K562 (cell line): Measurements from ENCODE around the gene MRPS18B. TPM values are rescaled to one million over a fixed set of nuclear protein-coding genes. Genes with fewer than 3 reads are reported as not detected.

ENCODE experiments used
- CHD1 ChIP-seq: fragments of 200-600 bp; sonication (generic); IDR thresholded peaks from one replicate; pipeline ENCODE4 v1.6.1; 2012; ENCODE audit warnings: mild to moderate bottlenecking, moderate library complexity, low read length, inconsistent platforms
- ELF1 ChIP-seq: fragments of 200-800 bp; sonication (Bioruptor generic); IDR thresholded peaks from 2 replicates; pipeline ENCODE4 v1.6.1; 2016; ENCODE audit warnings: missing genetic modification characterization, missing compliant biosample characterization
- HSF4 ChIP-seq: fragments of 250-450 bp; sonication (Bioruptor Pico); IDR thresholded peaks from 2 replicates; pipeline ENCODE4 v2.1.2; 2022; ENCODE audit warnings: mild to moderate bottlenecking, moderate library complexity, borderline replicate concordance
- ILF3 ChIP-seq: fragments of 450-650 bp; IDR thresholded peaks from 2 replicates; pipeline ENCODE4 v1.6.1; 2018; ENCODE audit warnings: antibody characterized with exemption, mild to moderate bottlenecking, moderate library complexity, borderline replicate concordance
- KDM4B ChIP-seq, 2 experiments: fragments of 450-650 bp in 1 of 2; sonication (generic) in 1 of 2; IDR thresholded peaks; 2 replicates each; pipeline ENCODE4 v1.6.1; 2016 to 2017; ENCODE audit warnings: borderline replicate concordance in 2 of 2, antibody characterized with exemption in 1 of 2, low read depth in 1 of 2, mild to moderate bottlenecking in 1 of 2
- KLF16 ChIP-seq: IDR thresholded peaks from 2 replicates; pipeline ENCODE4 v1.6.1; 2016; ENCODE audit warnings: antibody characterized with exemption
- MAFG ChIP-seq: fragments of 450-650 bp; conservative IDR thresholded peaks from 2 replicates; pipeline ENCODE4 v1.6.1; 2016; ENCODE audit warnings: missing genetic modification characterization, missing compliant biosample characterization
- MYNN ChIP-seq, 2 experiments: sonication (generic); formaldehyde crosslinking in 1 of 2; IDR thresholded peaks; 2 replicates each; pipeline versions ENCODE4 v1.5.0 to v1.6.1; 2016 to 2020; ENCODE audit warnings: antibody characterized with exemption in 1 of 2, missing genetic modification reagents in 1 of 2
- SREBF1 ChIP-seq: fragments of 150-350 bp; IDR thresholded peaks from 2 replicates; pipeline ENCODE4 v1.6.1; 2014; ENCODE audit warnings: antibody characterized with exemption, low read depth, low read length, borderline replicate concordance
- TEAD2 ChIP-seq: fragments of 450-650 bp; IDR thresholded peaks from 2 replicates; pipeline ENCODE4 v1.6.1; 2016; ENCODE audit warnings: missing genetic modification characterization, control low read depth, missing compliant biosample characterization
- ZBTB8A ChIP-seq: fragments of 450-650 bp; IDR thresholded peaks from 2 replicates; pipeline ENCODE4 v1.6.1; 2018; ENCODE audit warnings: mild to moderate bottlenecking, moderate library complexity; ENCODE audit not compliant: partially characterized antibody
- ZNF121 ChIP-seq: sonication (generic); formaldehyde crosslinking; conservative IDR thresholded peaks from 2 replicates; pipeline ENCODE4 v1.8.0; 2022; ENCODE audit warnings: missing genetic modification reagents
- ZNF282 ChIP-seq: sonication (generic); formaldehyde crosslinking; IDR thresholded peaks from 2 replicates; pipeline ENCODE4 v1.8.1; 2023; ENCODE audit warnings: missing genetic modification reagents
- ZNF584 ChIP-seq: fragments of 200-800 bp; sonication (Bioruptor generic); IDR thresholded peaks from 2 replicates; pipeline ENCODE4 v1.6.1; 2016; ENCODE audit warnings: low read depth, mild to moderate bottlenecking, missing genetic modification characterization, missing compliant biosample characterization
- polyA plus RNA-seq, 8 experiments: library from polyadenylated mRNA; depleted of rRNA in 4 of 8; stranded (reverse) in 5 of 8; unstranded in 3 of 8; fragments of >200 nt; fragmentation: Nextera tagmentation in 2 of 8; fragmentation: Illumina TruSeq in 1 of 8; extraction: Ambion mirVana in 2 of 8; extraction: Trizol in 1 of 8; gene quantifications; 2 replicates each; pipeline versions ENCODE4 v1.2.1 to v1.2.3, GENCODE V29; 2011 to 2014; ENCODE audit warnings: inconsistent platforms in 1 of 8, missing spikeins in 1 of 8
- total RNA-seq, 7 experiments: library from RNA; depleted of rRNA in 6 of 7; stranded (reverse); fragments of >200 nt in 6 of 7; fragmentation: Illumina TruSeq in 2 of 7; extraction: Trizol in 2 of 7; gene quantifications; 2 replicates each; pipeline versions ENCODE4 v1.2.1 to v1.2.3, GENCODE V29; 2011 to 2021; ENCODE audit warnings: low replicate concordance in 1 of 7
- TF ChIP-seq, protein P1 (sequence below): fragments of 150-350 bp; IDR thresholded peaks from 2 replicates; pipeline ENCODE4 v1.6.1; 2014; ENCODE audit warnings: low read depth, mild to moderate bottlenecking, low read length, borderline replicate concordance
- TF ChIP-seq, protein P2 (sequence below): fragments of 250-450 bp; sonication (Bioruptor Pico); IDR thresholded peaks from 2 replicates; pipeline ENCODE4 v1.5.0; 2021
- TF ChIP-seq, protein P3 (sequence below): fragments of 200-800 bp; sonication (Bioruptor generic); IDR thresholded peaks from 2 replicates; pipeline ENCODE4 v1.6.1; 2017; ENCODE audit warnings: missing genetic modification characterization, missing compliant biosample characterization
- TF ChIP-seq, protein P4 (sequence below): fragments of 450-650 bp; formaldehyde crosslinking; IDR thresholded peaks from 2 replicates; pipeline ENCODE4 v1.4.0; 2022; ENCODE audit warnings: missing genetic modification characterization
- TF ChIP-seq, protein P5 (sequence below): sonication (generic); formaldehyde crosslinking; IDR thresholded peaks from 2 replicates; pipeline ENCODE4 v1.8.1; 2023; ENCODE audit warnings: mild to moderate bottlenecking, missing genetic modification reagents

The MRPS18B gene
- total and polyA plus RNA-seq, 9 of the 15 experiments (the other 6 are each of a cell fraction or from before 2014, with no cell fraction given), result 132 to 383 (median 178) TPM

GRCh38 chr6:30615958-30616810, 1.5 kb upstream of the MRPS18B start (continued):
- TF ChIP-seq MAFG (tag), result peak; percentile 96
- TF ChIP-seq, protein P1, sequence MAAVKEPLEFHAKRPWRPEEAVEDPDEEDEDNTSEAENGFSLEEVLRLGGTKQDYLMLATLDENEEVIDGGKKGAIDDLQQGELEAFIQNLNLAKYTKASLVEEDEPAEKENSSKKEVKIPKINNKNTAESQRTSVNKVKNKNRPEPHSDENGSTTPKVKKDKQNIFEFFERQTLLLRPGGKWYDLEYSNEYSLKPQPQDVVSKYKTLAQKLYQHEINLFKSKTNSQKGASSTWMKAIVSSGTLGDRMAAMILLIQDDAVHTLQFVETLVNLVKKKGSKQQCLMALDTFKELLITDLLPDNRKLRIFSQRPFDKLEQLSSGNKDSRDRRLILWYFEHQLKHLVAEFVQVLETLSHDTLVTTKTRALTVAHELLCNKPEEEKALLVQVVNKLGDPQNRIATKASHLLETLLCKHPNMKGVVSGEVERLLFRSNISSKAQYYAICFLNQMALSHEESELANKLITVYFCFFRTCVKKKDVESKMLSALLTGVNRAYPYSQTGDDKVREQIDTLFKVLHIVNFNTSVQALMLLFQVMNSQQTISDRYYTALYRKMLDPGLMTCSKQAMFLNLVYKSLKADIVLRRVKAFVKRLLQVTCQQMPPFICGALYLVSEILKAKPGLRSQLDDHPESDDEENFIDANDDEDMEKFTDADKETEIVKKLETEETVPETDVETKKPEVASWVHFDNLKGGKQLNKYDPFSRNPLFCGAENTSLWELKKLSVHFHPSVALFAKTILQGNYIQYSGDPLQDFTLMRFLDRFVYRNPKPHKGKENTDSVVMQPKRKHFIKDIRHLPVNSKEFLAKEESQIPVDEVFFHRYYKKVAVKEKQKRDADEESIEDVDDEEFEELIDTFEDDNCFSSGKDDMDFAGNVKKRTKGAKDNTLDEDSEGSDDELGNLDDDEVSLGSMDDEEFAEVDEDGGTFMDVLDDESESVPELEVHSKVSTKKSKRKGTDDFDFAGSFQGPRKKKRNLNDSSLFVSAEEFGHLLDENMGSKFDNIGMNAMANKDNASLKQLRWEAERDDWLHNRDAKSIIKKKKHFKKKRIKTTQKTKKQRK, result no peak
- no peak for TF ChIP-seq ZNF282
- TF ChIP-seq CHD1, result peak; percentile 26
- TF ChIP-seq, protein P2, sequence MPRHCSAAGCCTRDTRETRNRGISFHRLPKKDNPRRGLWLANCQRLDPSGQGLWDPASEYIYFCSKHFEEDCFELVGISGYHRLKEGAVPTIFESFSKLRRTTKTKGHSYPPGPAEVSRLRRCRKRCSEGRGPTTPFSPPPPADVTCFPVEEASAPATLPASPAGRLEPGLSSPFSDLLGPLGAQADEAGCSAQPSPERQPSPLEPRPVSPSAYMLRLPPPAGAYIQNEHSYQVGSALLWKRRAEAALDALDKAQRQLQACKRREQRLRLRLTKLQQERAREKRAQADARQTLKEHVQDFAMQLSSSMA (CRISPR knock-in tag), result no peak
- TF ChIP-seq MYNN (IDR thresholded peaks at IDR 0.05), result no peak
- TF ChIP-seq MYNN (CRISPR knock-in tag; IDR thresholded peaks at IDR 0.05), result no peak
- TF ChIP-seq KDM4B (IDR thresholded peaks at IDR 0.05; ENCODE audit: borderline replicate concordance in 2 of 2, low read depth in 1 of 2), result no peak
- no peak for TF ChIP-seq ZBTB8A
- TF ChIP-seq ZNF584 (CRISPR knock-in tag), result no peak
- TF ChIP-seq SREBF1, result no peak
- TF ChIP-seq, protein P3, sequence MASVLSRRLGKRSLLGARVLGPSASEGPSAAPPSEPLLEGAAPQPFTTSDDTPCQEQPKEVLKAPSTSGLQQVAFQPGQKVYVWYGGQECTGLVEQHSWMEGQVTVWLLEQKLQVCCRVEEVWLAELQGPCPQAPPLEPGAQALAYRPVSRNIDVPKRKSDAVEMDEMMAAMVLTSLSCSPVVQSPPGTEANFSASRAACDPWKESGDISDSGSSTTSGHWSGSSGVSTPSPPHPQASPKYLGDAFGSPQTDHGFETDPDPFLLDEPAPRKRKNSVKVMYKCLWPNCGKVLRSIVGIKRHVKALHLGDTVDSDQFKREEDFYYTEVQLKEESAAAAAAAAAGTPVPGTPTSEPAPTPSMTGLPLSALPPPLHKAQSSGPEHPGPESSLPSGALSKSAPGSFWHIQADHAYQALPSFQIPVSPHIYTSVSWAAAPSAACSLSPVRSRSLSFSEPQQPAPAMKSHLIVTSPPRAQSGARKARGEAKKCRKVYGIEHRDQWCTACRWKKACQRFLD, result no peak
- TF ChIP-seq ILF3, result no peak; the same call in 1 of the 2 replicates
- TF ChIP-seq, protein P4, sequence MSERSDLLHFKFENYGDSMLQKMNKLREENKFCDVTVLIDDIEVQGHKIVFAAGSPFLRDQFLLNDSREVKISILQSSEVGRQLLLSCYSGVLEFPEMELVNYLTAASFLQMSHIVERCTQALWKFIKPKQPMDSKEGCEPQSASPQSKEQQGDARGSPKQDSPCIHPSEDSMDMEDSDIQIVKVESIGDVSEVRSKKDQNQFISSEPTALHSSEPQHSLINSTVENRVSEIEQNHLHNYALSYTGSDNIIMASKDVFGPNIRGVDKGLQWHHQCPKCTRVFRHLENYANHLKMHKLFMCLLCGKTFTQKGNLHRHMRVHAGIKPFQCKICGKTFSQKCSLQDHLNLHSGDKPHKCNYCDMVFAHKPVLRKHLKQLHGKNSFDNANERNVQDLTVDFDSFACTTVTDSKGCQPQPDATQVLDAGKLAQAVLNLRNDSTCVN (CRISPR knock-in tag), result 0 out of 2 replicates have a peak, but pooled peaks have one; percentile 63
- TF ChIP-seq, protein P5, sequence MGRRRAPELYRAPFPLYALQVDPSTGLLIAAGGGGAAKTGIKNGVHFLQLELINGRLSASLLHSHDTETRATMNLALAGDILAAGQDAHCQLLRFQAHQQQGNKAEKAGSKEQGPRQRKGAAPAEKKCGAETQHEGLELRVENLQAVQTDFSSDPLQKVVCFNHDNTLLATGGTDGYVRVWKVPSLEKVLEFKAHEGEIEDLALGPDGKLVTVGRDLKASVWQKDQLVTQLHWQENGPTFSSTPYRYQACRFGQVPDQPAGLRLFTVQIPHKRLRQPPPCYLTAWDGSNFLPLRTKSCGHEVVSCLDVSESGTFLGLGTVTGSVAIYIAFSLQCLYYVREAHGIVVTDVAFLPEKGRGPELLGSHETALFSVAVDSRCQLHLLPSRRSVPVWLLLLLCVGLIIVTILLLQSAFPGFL (CRISPR knock-in tag), result no peak; the same call in 1 of the 2 replicates
- TF ChIP-seq ELF1 (tag), result 0 out of 2 replicates have a peak, but pooled peaks have one; percentile 39
- no peak for TF ChIP-seq HSF4
- no peak for TF ChIP-seq ZNF121
- no peak for TF ChIP-seq KLF16
- no peak for TF ChIP-seq TEAD2 (tag)
